ENCODE measurements around the gene HPCAL1. TPM values are rescaled to one million over a fixed set of nuclear protein-coding genes. Genes with fewer than 3 reads are reported as not detected.

Gene HPCAL1
- total RNA-seq, 1 experiment from 2014 or later: 189 TPM

DNA sequence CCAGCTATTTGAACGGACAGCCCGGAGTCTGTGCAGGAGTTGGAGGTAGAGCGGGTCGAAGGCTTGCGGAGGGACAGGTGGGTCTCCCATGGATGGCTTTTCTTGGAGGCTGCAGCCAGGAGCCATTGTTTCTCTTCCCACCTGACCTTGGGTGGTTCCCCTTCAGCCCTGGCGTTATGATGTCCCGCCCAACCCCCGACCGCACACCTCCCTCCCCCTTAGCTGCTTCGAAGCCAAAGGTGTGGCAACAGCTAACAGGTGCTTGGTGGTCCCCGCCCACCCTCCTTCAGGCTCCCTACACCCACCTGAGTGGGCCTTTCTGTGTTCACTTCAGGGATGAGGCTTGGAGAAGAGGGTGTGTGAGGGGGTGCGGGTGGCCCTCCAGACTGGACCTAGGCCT, 62.7 kb downstream of the HPCAL1 start:
- DNase-seq (ENCODE audit: extremely low read depth, low read depth): no peak

DNA sequence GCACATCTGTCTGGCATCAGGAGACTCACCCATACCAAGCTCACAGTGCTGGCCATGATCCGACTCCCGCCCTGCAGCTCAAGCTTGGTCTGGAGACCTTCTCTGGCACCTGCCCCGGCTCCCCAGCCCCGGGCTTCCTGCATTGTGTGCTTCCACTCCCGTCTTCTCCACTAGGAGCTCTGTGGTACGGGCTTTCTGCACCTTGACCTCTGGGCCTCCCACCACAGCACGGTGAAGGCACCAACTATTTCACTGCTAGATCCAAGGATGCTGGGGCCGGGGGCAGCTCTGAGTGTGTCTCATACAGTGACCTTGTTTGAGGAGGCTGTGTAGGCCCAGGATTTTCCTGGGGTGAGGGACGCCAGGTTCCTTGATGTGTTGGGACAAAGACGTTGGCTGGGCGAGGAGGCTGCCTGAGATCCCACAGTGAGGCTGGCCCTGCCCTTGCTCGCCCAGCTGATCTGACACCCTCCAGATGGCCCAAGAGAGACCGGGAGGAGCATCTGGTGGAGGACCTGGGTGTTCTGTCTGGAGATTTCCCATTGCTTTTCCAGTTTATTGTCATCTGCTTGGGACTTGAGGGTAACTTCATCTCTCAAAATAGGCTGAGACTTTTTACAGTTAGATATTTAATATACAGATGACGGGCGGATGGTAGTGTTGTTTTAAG, 64.0 kb downstream of the HPCAL1 start:
- DNase-seq (ENCODE audit: extremely low read depth, low read depth): no peak

DNA sequence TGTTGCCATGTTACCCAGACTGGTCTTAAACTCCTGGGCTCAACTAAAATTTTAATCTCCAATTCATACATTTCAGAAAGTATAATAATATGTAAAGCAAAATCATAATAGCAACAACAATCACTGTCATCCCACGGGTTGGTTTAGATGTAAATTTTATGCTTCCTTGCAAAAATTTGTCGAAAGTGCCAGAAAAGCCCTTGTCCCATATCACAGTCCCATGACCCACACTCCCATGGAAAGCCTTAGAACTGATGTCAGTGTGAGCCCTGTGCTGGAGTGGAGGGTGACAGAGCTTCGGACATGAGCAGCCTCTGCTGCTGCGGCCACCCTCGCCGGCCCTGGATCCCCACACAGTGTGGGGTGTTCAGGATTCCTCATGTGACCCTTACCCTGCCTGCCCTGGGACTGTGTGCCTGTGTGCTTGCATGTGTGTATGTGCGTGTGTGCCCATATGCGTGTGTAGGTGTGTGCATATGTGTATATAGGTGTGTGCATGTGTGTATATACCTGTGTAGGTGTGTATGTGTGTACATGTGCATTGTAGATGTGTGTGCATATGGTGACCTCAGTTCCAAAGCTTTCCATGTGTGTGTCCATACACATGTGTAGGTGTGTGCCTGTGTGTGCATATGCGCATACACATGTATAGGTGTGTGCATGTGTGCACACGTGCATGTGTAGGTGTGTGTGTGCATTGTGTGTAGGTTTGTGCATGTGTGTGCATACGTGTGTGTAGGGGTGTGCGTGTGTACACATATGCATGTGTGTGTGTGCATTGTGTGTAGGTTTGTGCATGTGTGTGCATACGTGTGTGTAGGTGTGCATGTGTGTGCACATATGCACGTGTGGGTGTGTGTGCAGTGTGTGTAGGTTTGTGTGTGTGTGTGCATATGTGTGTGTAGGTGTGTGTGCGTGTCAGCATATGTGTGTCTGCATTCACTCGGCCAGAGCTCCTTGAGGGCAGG, 65.1 kb downstream of the HPCAL1 start:
- DNase-seq (ENCODE audit: extremely low read depth, low read depth): no peak

DNA sequence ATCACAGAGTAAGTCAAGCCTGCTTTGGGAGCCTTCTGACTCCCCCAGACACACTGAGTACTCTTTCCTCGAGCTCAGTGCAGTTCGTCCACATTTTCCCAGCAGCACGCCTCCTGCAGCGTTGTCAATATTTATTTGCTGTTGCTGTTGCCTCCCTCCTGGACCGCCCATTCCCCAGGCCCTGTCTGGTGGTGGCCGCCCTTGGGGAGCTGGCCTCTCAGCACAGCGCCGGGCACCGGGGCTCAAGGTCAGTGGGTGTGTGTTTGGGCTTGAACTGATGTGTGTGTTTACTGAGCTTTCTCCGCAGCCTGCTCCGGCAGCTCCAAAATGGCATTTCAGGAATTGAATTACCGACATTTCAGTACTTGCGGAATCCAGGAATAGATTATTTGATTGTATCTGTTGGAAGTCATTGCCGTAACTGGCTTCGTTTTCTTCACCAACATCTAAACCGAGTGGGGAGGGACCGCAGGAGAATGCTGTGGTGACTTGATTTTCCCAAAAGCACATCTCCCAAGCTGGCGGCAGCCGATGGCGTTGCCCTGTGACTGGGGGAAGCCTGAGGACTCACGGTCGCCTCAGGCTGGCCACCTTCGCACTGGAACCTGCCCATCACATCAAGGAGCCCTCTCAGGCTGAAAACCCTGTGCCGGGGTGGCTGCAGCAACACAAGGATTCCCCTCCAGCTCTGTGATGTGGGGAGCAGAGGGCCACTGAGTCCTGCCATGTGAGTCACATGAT, 66.0 kb downstream of the HPCAL1 start:
- no peak for DNase-seq (ENCODE audit: extremely low read depth, low read depth)

DNA sequence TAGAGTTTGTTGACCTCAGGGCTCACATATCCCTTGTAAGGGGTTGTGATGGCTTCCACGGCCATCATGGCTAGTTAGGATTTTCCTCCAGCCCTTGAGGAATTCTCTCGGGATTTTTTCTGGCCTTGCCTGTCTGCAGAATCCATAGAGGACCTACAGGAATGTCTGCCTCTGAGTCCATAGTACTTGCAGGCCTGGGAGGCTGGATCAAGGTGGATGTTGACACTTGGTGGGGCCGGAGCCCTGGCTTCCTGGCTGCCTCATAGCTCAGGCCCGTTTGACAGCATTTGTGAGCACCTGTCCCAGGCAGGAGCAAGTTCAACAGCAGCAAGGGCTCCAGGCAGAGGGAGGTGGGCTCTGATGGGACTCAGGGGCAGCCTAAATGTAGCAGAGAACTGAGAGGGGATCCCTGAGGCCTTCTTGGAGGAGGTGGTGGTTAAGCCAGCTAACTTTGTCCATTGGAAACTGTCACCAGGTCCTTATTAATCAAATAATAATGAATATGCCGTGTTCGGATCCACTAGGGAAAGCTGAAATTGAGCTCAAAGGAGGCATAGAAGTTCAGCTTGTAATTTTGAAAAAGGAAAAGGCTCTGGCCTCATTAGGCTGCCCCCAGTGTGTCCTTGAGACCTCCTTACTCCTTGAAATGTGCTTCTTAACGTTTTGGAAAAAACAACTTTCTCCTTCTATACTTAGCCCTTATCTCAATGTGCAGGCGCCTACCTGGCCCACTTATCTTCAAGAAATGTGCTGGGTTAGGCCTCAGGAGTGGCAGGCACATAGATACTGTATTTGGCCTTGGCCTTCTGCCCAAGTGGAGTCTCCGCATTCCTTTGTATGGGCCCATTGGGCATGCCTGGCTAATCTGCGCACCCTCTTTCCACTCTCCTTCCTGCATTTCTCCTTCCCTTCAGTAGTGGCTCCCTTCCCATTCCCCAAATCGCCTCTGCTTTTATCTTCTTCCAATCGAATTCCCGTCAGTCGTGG, 66.9 kb downstream of the HPCAL1 start:
- DNase-seq (ENCODE audit: extremely low read depth, low read depth): no peak

DNA sequence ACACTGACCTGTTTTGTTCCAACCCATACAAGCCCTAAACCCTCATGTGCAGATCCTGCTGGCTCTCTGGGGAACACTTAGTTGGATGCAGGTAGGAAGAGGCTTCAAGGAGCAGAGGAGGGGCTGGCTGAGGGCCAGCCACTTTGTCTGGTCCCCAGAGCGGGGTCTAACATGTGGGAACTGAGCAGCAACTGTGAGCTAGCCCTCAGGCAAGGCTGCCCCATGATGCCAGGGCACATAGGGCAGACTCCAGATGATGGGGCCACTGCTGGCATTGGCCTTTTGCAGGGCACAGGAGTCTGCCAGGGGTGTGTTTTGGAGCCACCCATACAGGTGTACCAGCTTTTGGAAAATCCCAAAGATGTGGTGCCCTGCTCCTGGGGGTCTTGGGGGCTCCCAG, 67.7 kb downstream of the HPCAL1 start:
- no peak for DNase-seq (ENCODE audit: extremely low read depth, low read depth)

DNA sequence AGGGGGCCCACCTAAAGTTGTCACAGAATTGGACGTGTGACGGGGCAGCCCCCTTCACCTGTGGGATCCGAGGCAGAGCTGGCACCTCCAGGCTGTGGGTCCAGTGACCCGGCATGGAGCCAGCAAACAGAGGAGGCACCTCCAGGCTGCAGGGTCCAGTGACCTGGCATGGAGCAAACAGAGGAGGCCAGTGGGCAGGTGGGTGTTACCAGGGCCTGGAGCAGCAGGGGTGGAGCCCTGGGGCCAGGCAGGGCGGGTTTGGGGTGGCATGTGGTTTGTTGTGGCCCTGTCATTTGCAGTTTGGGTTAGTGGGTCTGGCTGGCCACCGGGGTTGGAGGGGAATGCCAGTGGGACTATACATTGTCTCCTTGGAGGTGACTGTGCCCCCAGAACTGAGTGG, 68.2 kb downstream of the HPCAL1 start:
- no peak for DNase-seq (ENCODE audit: extremely low read depth, low read depth)

DNA sequence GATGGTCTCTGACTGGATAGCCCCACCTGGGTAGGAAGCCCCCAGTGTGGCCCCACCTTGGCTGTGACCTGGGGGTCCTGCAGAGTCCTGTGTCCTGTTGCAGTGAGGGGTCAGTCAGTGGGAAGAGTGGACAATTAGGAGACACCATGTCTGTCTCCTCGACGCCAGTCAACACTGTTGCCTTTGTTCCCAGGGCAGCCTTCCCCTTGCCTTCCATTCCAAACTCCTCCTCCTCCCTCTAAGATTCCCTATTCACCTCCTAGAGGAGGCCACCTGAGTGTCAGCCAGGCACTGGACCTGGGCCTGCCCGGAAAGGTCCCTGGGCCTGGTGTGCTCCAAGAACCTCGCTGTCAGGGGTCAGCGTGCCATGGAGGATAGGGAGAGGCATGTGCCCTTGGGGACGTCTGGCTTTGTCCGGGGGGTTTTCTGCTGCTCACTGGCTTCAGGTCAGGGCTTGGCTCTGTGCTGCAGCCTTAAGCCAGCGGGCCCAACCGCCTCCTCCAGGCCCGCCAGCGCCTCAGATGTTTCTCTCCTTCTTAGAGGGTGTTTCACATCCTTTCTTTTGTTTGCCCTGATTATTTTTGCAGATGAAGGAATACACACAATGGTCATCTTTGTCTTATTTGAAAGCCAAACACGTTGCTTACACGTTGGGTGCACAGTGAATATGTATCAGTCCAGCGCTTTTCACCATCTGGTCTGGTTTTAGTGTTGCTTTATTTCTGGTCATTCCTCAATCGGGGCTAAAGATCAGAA, 68.9 kb downstream of the HPCAL1 start:
- DNase-seq (ENCODE audit: extremely low read depth, low read depth): no peak

DNA sequence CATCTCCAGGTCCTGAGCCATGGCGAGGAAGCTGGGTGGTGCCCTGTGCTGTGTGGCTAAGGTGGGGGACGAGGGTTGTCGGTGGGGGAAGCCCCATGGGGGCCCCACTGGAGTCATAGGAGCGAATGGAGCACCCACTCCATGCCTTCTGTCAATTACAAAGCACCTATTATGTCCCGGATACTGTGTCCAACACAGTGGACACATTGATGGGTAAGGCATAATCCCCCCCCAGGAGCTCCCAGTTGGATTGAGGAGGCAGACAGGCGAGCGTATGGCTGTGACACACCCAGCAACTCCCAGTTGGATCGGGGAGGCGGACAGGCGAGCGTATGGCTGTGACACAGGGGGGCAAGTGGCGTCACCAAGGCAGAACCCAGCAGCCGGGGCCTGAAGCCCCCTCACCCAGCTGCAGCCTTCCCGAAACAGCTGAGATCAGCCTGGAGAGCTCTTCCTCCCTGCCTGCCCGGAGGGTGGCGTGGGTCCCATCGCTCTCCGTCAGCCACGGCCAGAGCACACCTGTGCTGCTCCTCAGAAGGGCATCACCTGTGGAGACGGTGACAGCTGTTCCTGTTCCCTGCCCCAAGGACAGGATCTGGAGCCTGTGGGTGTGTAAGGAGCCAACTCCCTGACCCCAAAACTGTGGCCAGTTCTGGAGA, 69.6 kb downstream of the HPCAL1 start:
- DNase-seq (ENCODE audit: extremely low read depth, low read depth): no peak

DNA sequence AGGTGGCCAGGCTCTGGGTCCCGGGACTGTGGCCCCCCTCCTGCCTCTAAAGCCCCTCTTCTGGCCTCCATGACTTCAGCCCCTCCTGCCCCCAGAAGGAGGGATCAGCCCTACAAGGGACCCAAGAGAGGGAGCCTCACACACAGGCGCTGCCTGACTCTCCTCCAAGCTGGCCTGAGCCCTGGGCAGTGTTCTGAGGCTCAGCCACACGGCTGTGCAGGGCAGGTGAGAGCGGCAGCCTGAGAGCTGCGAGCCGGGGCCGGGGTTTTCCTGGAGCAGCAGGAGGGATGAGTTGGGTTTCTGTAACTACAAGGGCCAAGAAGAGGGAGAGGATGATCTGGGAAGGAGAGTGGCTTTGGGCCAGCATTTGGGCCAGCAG, 70.1 kb downstream of the HPCAL1 start:
- DNase-seq (ENCODE audit: extremely low read depth, low read depth): no peak

DNA sequence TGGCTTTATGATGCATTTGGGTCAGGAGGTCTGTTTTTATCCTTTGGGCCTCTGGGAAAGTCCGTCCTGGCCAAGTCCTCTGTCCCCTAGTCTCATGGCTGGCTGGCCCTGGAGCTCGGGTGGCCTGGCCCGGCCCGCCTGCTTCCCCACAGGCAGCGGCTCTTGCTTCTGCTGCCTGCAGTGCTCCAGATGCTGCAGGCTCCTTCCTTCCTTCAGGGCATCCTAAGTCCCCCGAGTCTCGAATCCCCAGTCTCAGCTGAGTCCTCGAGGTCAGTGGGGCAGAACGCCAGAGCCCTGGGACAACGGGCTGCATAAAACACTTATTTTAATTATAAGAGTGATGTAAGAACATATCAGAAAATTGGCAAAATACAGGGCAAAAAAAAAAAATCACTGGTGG, 71.2 kb downstream of the HPCAL1 start:
- DNase-seq (ENCODE audit: extremely low read depth, low read depth): no peak

DNA sequence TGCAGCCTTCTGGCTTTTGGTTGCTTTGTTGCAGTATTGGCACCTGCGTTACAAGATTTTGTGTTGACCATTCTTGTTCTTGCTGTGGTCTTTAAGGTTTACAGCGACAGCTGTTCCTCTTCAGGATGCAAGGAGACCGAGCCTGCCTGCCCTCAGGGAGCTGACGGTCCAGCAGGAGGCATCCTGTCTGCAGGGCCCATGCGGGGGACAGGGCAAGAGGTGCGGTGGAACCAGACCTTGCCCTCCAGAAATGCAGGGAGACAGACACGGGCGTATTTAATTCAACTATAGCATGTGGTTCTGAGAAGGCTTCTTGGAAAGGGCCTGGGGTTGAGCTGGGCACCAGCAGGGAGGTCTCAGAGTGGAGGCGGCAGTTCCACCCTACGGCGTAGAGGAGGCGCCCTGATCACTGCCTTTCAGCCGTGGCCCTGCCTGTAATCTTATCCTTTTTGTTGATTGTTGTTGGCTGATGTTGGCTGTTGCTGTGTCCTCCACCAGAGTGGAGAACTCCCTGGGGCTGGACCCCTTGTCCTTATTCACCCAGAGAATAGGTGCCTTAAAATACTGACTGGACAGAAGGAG, 71.7 kb downstream of the HPCAL1 start:
- no peak for DNase-seq (ENCODE audit: extremely low read depth, low read depth)

DNA sequence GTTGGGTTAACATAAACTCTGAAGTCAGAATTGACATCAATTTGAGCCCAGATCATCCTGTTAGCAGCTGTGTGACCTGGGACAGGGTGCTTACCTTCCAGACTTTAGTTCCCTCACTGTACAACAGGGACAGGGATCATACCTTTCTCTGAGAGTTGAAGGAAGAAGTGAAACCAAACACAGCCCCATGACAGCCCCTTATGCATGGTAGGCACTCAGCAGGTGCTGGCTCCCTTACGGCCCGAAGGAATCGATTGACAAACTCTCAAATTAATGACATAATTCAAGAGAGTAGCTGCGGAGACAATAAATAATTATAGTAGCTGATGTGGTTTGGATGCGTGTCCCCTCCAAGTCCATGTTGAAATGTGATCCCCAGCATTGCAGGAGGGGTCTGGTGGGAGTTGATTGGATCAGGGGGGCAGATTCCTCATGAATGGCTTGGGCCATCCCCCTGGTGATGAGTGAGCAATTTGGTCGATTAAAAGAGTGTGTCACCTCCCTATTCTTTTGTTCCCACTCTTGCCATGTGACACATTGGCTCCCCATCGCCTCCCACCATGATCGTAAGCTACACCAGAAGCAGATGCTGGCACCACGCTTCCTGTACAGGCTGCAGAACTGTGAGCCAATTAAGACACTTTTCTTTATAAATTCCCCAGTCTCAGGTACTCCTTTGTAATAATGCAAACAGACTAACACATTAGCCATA, 73.0 kb downstream of the HPCAL1 start:
- no peak for DNase-seq (ENCODE audit: extremely low read depth, low read depth)

DNA sequence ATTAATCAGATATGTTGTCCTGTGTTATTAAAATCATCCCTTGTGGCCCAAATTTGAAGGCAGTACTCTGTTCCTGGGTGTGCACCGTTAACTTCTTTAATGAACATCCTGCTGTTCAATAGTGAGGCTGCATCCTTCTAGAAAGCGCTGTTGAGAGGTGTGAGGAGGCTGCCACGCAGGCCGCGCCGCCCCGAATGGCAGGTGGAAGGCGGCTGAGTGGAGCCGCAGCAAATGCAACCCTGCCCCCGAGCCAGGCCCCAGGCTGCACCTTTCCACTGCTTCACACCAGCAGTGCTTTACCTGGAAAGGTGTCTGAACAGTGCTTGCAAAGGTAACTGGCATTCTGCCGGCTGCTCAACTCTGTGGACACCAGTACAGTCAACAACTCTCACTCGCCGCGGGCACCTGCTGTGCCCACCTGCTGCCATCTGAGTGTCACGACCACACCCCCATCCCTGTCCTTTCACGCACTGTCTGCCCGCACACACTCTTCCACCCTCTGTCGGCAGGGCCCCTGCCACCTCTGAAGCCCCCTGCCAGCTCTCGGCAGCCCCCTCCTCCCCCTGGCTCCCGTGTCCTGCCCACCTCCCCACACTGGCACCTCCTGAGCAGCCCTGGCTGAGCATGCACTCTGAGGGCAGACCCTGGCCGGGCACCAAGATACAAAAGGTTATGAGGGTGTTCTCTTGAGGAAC, 74.5 kb downstream of the HPCAL1 start:
- no peak for DNase-seq (ENCODE audit: extremely low read depth, low read depth)

DNA sequence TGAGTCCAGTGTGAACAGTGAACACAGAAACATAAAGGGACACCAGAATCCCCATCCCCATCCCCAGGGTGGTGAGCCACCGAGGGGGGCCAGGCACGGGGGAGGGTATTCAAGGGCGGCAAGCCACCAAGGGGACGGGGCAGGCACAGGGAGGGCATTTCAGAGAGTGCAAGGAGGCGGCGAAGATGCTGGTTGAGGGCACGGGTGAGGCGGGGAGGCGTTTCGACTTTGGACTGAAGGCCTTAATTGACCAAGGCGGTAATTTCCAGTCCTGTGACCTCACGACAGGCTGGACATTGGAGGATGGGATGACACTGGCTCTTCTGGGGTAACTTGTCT, 75.0 kb downstream of the HPCAL1 start:
- DNase-seq (ENCODE audit: extremely low read depth, low read depth): no peak

DNA sequence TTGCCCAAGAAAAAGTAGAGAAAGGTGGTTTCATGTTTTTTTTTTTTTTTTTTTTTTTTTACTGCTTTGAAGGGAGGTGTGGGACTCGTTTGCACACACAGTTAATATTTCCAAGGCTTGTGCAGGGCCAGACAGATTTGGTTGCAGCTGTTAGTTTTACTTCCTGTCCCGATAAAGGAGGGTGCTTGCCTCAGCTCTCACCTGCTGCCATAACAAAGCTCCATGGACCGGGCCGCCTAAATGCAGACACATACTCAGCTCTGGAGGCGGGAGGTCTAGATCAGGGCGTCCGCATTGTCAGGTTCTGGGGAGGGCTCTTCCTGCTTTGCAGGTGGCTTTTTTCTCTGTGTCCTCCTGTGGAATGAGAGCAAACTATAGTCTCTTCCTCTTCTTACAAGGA, 75.5 kb downstream of the HPCAL1 start:
- no peak for DNase-seq (ENCODE audit: extremely low read depth, low read depth)
